Ovary (tissue), 3 donors: ENCODE results near the gene PTPRN2.

Experiments used
- CTCF ChIP-seq, 3 donors: fragments of 450-650 bp in 2 of 3; fragments of 200-600 bp in 1 of 3; IDR thresholded peaks; one replicate each; pipeline versions ENCODE4 v1.5.1 to v1.8.0; 2016 to 2022; ENCODE audit warnings: antibody characterized with exemption in 3 of 3, mild to moderate bottlenecking in 1 of 3
- EP300 ChIP-seq: sonication (generic); formaldehyde crosslinking; IDR thresholded peaks from one replicate; pipeline ENCODE4 v1.6.1; 2017; ENCODE audit warnings: antibody characterized with exemption
- donor health status: DM: no; HTN: no; CAD: no.

GRCh38 chr7:157885140-157885539 lies 702.5 kb downstream of the PTPRN2 start:
- TF ChIP-seq CTCF (IDR thresholded peaks at IDR 0.05) (no peak), EP300 (no peak)
